OCI-LY7 (cell line): Measurements from ENCODE around the gene FFAR4. TPM values are rescaled to one million over a fixed set of nuclear protein-coding genes. Genes with fewer than 3 reads are reported as not detected.

Source experiments
- BruUV-seq: library from RNA; stranded (reverse); fragments of 400-500 nt; replicated peaks from 2 replicates; lab custom pipeline; 2021; lab: Mats Ljungman, UMichigan
- CTCF ChIA-PET: fragments of 300-600 bp; sonication (Branson Sonifier 250); formaldehyde crosslinking; loops from one replicate; lab custom pipeline; 2022; ENCODE audit warnings: antibody characterized with exemption; ENCODE audit not compliant: unreplicated experiment; lab: Charles Lee
- POLR2A ChIA-PET: fragments of 300-600 bp; sonication (Branson Sonifier 250); formaldehyde crosslinking; loops from one replicate; lab custom pipeline; 2022; ENCODE audit warnings: antibody characterized with exemption; lab: Charles Lee
- DNase-seq: peaks from one replicate; pipeline ENCODE4 v3.0.0-alpha.2; 2015; ENCODE audit warnings: low spot score
- H2AFZ ChIP-seq: fragments of 200-600 bp; sonication (generic), shearing (Covaris generic); 2 replicates; pipeline ENCODE4 v1.6.1; 2014; ENCODE audit warnings: mild to moderate bottlenecking, antibody characterized with exemption, low read length, moderate library complexity
- H3K27ac ChIP-seq: fragments of 200-600 bp; sonication (generic); 2 replicates; pipeline ENCODE4 v1.5.1; 2014; ENCODE audit warnings: mixed run types, low read depth, mild to moderate bottlenecking, moderate library complexity, low read length, inconsistent platforms; ENCODE audit not compliant: poor library complexity, severe bottlenecking
- H3K36me3 ChIP-seq: fragments of 200-600 bp; sonication (generic); 2 replicates; pipeline ENCODE4 v1.6.1; 2014; ENCODE audit warnings: mild to moderate bottlenecking, antibody characterized with exemption, low read length, moderate library complexity, mixed read lengths; ENCODE audit not compliant: insufficient read depth
- H3K4me1 ChIP-seq: fragments of 200-600 bp; sonication (generic); 2 replicates; pipeline ENCODE4 v1.5.1; 2014; ENCODE audit warnings: mild to moderate bottlenecking, low read length; ENCODE audit not compliant: insufficient read depth, poor library complexity, severe bottlenecking
- H3K4me2 ChIP-seq: fragments of 200-600 bp; sonication (generic); 2 replicates; pipeline ENCODE4 v1.6.1; 2014; ENCODE audit warnings: mild to moderate bottlenecking, low read length
- H3K4me3 ChIP-seq: fragments of 200-600 bp; sonication (generic); 2 replicates; pipeline ENCODE4 v1.5.1; 2014; ENCODE audit warnings: mild to moderate bottlenecking, low read depth, low read length; ENCODE audit not compliant: poor library complexity, severe bottlenecking
- H3K79me2 ChIP-seq: fragments of 200-600 bp; sonication (generic); 2 replicates; pipeline ENCODE4 v1.6.1; 2016; ENCODE audit warnings: low read depth, mild to moderate bottlenecking, low read length, moderate library complexity, mixed read lengths; ENCODE audit not compliant: insufficient read depth
- H3K9me2 ChIP-seq: fragments of 200-600 bp; sonication (generic); 2 replicates; pipeline ENCODE4 v1.6.1; 2016; ENCODE audit warnings: mild to moderate bottlenecking, low read length, mixed read lengths; ENCODE audit not compliant: insufficient read depth
- H3K9me3 ChIP-seq: fragments of 200-600 bp; sonication (generic); 2 replicates; pipeline ENCODE4 v1.6.1; 2014; ENCODE audit warnings: mild to moderate bottlenecking, mixed run types, low read length, mixed read lengths
- H4K20me1 ChIP-seq: fragments of 200-600 bp; sonication (generic); 2 replicates; pipeline ENCODE4 v1.6.1; 2014; ENCODE audit warnings: mild to moderate bottlenecking, antibody characterized with exemption, low read length, moderate library complexity, mixed read lengths; ENCODE audit not compliant: insufficient read depth
- CTCF ChIP-seq: fragments of 200-600 bp; sonication (generic); conservative IDR thresholded peaks from 2 replicates; pipeline ENCODE4 v1.5.1; 2014; ENCODE audit warnings: mild to moderate bottlenecking, antibody characterized with exemption, low read length, moderate library complexity, mixed read lengths
- EZH2phosphoT487 ChIP-seq: fragments of 200-600 bp; sonication (generic); IDR thresholded peaks from 2 replicates; pipeline ENCODE4 v1.6.1; 2018; ENCODE audit warnings: low read depth, borderline replicate concordance, mild to moderate bottlenecking, mixed run types, antibody characterized with exemption, low read length, moderate library complexity, mixed read lengths
- intact Hi-C: fragments of 100-400 bp; cut with micrococcal nuclease; formaldehyde crosslinking; loops from one replicate; pipeline ENCODE4 v1.10.0; 2022; ENCODE audit not compliant: unreplicated experiment
- total RNA-seq, 2 experiments: library from RNA; depleted of rRNA in 1 of 2; stranded (reverse); fragments of >200 nt in 1 of 2; shearing (Covaris generic) in 1 of 2; gene quantifications; 2 replicates each; pipeline ENCODE4 v1.2.3, GENCODE V29; 2014 to 2022

FFAR4 gene
- total RNA-seq, 2 experiments from 2014 or later = not detected

- no peak for DNase-seq
- ChIA-PET CTCF (interaction anchor here (3.6 kb wide), 1 partner anchor 126 kb away, joined by 32 read pairs; no protein-coding TSS in a partner anchor), POLR2A (interaction anchor here (0.5 to 1.3 kb wide), 5 partner anchors 10 to 891 kb away, joined by 3 to 6 read pairs (median 3); no protein-coding TSS in a partner anchor)
- intact Hi-C loops = loop anchor here (10.0 kb wide), 1 partner anchor 261 kb away; no protein-coding TSS in a partner anchor
- Histone ChIP-seq H3K9me3 (no peaks in the 10 kb centered on the region), H3K4me3 (no peak overlapping the region), H3K79me2 (no peaks in the 10 kb centered on the region), H3K4me1 (peaks cover 15% of the 10 kb centered on the region), H3K36me3 (no peaks in the 10 kb centered on the region), H3K27ac (no peak overlapping the region), H4K20me1 (no peaks in the 10 kb centered on the region), H3K4me2 (no peak overlapping the region), H3K9me2 (no peaks in the 10 kb centered on the region), H2AFZ (no peak overlapping the region)
- no peak for TF ChIP-seq CTCF
- TF ChIP-seq EZH2phosphoT487 = no peak
- BruUV-seq = no TSS peak
These were observed 12.8 kb upstream of the FFAR4 start for GRCh38 chr10:93553482-93554315.

GRCh38 chr10:93554316-93554663 lies 12.2 kb upstream of the FFAR4 start:
- no peak overlapping the region for H3K4me2 ChIP-seq
- ChIA-PET POLR2A (interaction anchor here (0.5 to 1.3 kb wide), 7 partner anchors 9 to 128 kb away, joined by 3 to 9 read pairs (median 5); no protein-coding TSS in a partner anchor), CTCF (interaction anchor here (1.0 to 3.6 kb wide), 4 partner anchors 79 to 125 kb away, joined by 3 to 32 read pairs (median 4); no protein-coding TSS in a partner anchor)
- H4K20me1 ChIP-seq = no peaks in the 10 kb centered on the region
- no peak for DNase-seq
- H3K9me3 ChIP-seq = no peaks in the 10 kb centered on the region
- no peak overlapping the region for H3K27ac ChIP-seq
- no TSS peak for BruUV-seq
- no peak overlapping the region for H3K4me3 ChIP-seq
- no peaks in the 10 kb centered on the region for H3K79me2 ChIP-seq
- no peaks in the 10 kb centered on the region for H3K36me3 ChIP-seq
- intact Hi-C loops = loop anchor here (10.0 kb wide), 1 partner anchor 261 kb away; no protein-coding TSS in a partner anchor
- no peak overlapping the region for H2AFZ ChIP-seq
- TF ChIP-seq EZH2phosphoT487 (no peak), CTCF (no peak)
- no peaks in the 10 kb centered on the region for H3K9me2 ChIP-seq
- H3K4me1 ChIP-seq = peaks cover 15% of the 10 kb centered on the region
